Hippocampal formation (tissue), 2 donors: ENCODE data around the gene TMEM187.

Experiments
- DNase-seq, 2 donors: peaks; one replicate each; lab custom pipeline; 2025; lab: John Stamatoyannopoulos, UW

Gene TMEM187

GRCh38 chrX:154019633-154020528 lies 47.3 kb downstream of the TMEM187 start, which contains the start of gene IRAK1:
Gene IRAK1, minus strand, starts transcription at chrX:154019902. Its CDS starts 90 bp downstream, at chrX:154019812.
- DNase-seq: peak in 1 of 2 donors; percentile 39

GRCh38 chrX:154020536-154021115 lies 48.1 kb downstream of the TMEM187 start:
- no peak for DNase-seq

DNA sequence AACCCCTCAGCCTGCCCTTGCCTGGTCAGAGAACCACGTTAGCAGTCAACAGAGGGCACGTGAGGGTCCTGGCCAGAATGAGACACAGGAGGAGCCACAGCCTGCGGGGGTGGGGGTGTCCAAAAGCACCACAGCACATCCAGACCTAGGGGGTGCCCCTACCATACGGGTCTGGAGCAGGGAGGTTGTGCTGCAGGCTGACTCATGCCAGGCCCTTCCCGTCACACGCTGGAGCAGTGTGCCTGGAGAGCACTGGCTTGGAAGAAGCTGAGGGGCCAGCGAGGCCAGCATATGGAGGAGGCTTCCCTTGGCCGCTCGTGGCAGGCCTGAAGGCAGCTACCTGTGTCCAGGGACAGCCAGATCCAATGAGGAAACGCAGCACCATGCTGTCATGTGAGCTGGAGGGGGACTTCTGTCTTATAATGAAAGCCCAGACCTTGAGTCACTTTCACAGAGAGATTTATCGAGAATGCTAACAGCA lies 48.6 kb downstream of the TMEM187 start:
- no peak for DNase-seq

- DNase-seq: no peak
Observed at GRCh38 chrX:154022108-154022507, 49.6 kb downstream of the TMEM187 start.

DNA sequence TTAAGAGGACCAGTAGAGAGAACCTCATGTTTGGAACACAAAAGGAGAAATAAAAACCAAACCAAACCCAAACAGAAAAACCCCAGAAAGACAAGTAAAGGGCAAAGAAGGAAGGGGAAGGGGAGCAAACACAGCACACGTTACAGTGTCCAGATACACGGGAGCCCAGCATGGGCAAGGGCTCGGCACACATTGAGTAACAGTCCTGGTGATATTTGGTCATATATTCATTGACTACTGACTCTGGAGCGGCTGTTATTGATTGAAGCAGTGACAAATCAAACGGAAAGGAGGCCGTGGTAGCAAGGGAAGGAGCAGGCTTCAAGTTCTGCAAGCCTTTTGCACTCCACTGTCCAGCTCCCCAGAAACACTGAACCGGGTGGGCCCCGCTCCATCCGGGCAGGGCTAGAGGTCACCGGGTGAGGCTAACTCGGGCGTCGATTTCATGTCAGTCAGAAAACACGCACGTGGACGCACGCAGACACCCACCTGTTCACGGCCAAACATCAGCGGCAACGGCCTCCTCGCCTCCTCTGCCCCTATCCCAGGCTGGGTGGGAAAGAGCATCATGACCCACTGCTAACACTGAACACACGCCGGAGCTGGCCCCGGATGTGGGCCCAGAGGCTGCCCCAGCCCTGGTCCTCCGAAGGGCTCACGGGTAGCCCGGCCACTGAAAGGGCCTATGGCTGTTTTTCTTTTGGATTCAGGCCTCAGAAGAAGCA lies 50.9 kb downstream of the TMEM187 start:
- no peak for DNase-seq

DNA sequence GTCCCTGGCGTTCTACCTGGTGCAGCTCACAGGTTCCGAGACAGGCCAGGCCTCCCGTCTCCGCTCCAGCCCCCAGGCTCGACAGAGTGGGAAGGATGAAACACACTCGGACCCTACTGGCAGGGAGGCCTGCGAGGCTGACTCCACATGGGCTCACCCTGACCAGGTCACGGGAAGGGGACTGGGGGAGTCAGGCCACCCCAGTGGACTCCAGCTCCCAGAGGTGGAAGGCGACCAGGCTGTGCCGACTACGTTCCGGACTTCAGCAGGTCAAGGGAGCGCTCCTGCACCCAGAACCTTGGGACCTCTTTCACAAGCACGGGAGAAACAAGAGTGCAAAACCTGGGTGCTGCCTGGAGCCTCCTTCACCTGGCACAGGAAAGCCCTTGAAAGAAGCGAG lies 51.7 kb downstream of the TMEM187 start:
- no peak for DNase-seq

DNA sequence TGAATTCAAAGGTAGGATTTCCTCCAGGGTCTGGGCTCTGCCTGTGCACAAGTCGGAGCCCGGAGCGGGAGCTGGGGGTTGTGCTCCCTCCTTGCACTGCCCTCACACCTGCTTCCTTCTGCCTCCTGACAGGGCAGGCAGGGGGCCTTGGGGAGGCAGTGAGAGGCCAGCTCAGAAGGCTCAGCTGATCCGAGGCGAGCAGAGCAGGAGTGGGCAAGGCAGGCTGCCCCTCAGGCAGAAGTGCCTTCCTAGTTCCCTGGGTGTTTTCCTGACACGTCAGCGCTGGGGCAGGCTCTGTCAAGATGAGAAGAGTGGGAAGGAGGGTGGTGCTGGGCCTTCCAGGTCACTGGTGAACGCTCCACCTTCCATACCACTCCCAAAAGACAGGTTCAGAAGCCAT lies 52.7 kb downstream of the TMEM187 start:
- DNase-seq: no peak

GRCh38 chrX:154026136-154027021 lies 53.8 kb downstream of the TMEM187 start:
- DNase-seq: no peak

DNA sequence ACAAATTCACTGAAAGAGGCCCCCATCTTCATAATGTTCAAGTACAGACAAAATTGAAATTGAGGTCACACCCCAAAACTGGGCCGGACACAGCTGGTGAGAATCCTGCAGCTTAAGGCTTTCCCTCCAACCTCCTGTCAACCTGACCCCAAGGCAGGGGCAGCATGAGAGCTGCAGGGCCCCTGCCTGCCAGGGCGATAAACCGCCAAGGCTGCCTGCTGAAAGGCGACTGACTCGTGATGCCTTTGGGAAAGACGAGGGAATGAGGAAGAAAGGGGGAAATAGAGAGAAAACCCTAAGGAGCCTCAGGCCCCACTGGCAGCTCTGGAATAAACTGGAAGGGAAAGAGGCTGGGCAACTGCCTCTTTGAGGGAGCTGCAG lies 54.5 kb downstream of the TMEM187 start:
- no peak for DNase-seq

GRCh38 chrX:154027986-154028385 lies 55.4 kb downstream of the TMEM187 start:
- DNase-seq: no peak

GRCh38 chrX:154028502-154029184 lies 56.1 kb downstream of the TMEM187 start:
- DNase-seq: no peak

- DNase-seq: no peak
Observed at GRCh38 chrX:154029439-154029838, 56.9 kb downstream of the TMEM187 start.

- DNase-seq: peak; percentile 17 to 40
Observed at GRCh38 chrX:154030266-154030665, 57.7 kb downstream of the TMEM187 start.

GRCh38 chrX:154030715-154031305 lies 58.3 kb downstream of the TMEM187 start:
- no peak for DNase-seq

DNA sequence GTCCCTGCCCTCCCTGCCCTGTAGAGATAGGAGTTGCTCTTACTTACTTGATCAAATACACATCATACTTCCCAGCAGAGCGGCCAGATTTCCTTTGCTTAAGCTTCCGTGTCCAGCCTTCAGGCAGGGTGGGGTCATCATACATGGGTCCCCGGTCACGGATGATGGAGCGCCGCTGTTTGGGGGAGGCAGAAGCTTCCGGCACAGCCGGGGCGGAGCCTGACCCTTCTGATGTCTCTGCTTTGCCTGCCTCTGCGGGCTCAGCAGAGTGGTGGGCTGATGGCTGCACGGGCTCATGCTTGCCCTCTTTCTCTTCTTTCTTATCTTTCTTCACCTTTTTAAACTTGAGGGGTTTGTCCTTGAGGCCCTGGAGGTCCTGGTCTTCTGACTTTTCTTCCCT lies 59.6 kb downstream of the TMEM187 start:
- DNase-seq: no peak

- DNase-seq: no peak
Observed at GRCh38 chrX:154032653-154033052, 60.1 kb downstream of the TMEM187 start.
